H9 (cell line): Measurements from ENCODE around the gene GPR143. TPM values are rescaled to one million over a fixed set of nuclear protein-coding genes. Genes with fewer than 3 reads are reported as not detected.

Source experiments
- DNase-seq: peaks from one replicate; pipeline ENCODE4 v3.0.0-alpha.2; 2017
- H2AFZ ChIP-seq: one replicate; pipeline ENCODE4 v1.6.1; 2013; ENCODE audit warnings: mild to moderate bottlenecking, low read length, control low read depth, moderate library complexity
- H2AK5ac ChIP-seq: 2 replicates; pipeline ENCODE4 v1.6.1; 2013; ENCODE audit warnings: low read length, control low read depth, mixed read lengths; ENCODE audit not compliant: insufficient read length
- H2BK120ac ChIP-seq: one replicate; pipeline ENCODE4 v1.6.1; 2013; ENCODE audit warnings: low read depth, mild to moderate bottlenecking, low read length, control low read depth, inconsistent platforms; ENCODE audit not compliant: poor library complexity, severe bottlenecking
- H2BK12ac ChIP-seq: 2 replicates; pipeline ENCODE4 v1.6.1; 2013; ENCODE audit warnings: low read length, control low read depth, mixed read lengths, low read depth; ENCODE audit not compliant: insufficient read length
- H2BK15ac ChIP-seq: 2 replicates; pipeline ENCODE4 v1.6.1; 2013; ENCODE audit warnings: low read depth, low read length, control low read depth
- H2BK20ac ChIP-seq: one replicate; pipeline ENCODE4 v1.6.1; 2013; ENCODE audit warnings: low read depth, mild to moderate bottlenecking, low read length, control low read depth, inconsistent platforms; ENCODE audit not compliant: poor library complexity, severe bottlenecking
- H2BK5ac ChIP-seq: 2 replicates; pipeline ENCODE4 v1.6.1; 2013; ENCODE audit warnings: low read length, control low read depth, mixed read lengths; ENCODE audit not compliant: insufficient read length
- H3K14ac ChIP-seq: 2 replicates; pipeline ENCODE4 v1.6.1; 2013; ENCODE audit warnings: low read length, control low read depth; ENCODE audit not compliant: insufficient read depth
- H3K18ac ChIP-seq: 2 replicates; pipeline ENCODE4 v1.6.1; 2013; ENCODE audit warnings: low read depth, mild to moderate bottlenecking, mixed read lengths, low read length, control low read depth; ENCODE audit not compliant: insufficient read length
- H3K23ac ChIP-seq: 2 replicates; pipeline ENCODE4 v1.6.1; 2013; ENCODE audit warnings: low read length, control low read depth, mixed read lengths, low read depth; ENCODE audit not compliant: insufficient read length
- H3K23me2 ChIP-seq: 2 replicates; pipeline ENCODE4 v1.6.1; 2013; ENCODE audit warnings: low read depth, mild to moderate bottlenecking, mixed read lengths, low read length, control low read depth; ENCODE audit not compliant: insufficient read length, poor library complexity, severe bottlenecking
- H3K27ac ChIP-seq: 2 replicates; pipeline ENCODE4 v1.5.1; 2013; ENCODE audit warnings: low read length, control low read depth, mixed read lengths, low read depth; ENCODE audit not compliant: insufficient read length
- H3K27me3 ChIP-seq: 2 replicates; pipeline ENCODE4 v1.6.1; 2013; ENCODE audit warnings: low read length, control low read depth, inconsistent platforms; ENCODE audit not compliant: insufficient read depth
- H3K4ac ChIP-seq: 2 replicates; pipeline ENCODE4 v1.6.1; 2013; ENCODE audit warnings: low read depth, mild to moderate bottlenecking, control low read depth, inconsistent platforms, low read length, moderate library complexity
- H3K4me1 ChIP-seq: 2 replicates; pipeline ENCODE4 v1.6.1; 2013; ENCODE audit warnings: low read length, control low read depth, inconsistent platforms; ENCODE audit not compliant: insufficient read depth
- H3K4me2 ChIP-seq: 2 replicates; pipeline ENCODE4 v1.6.1; 2013; ENCODE audit warnings: low read length, control low read depth, mixed read lengths; ENCODE audit not compliant: insufficient read length, insufficient read depth
- H3K56ac ChIP-seq: 2 replicates; pipeline ENCODE4 v1.6.1; 2013; ENCODE audit warnings: low read depth, mild to moderate bottlenecking, mixed read lengths, low read length, control low read depth; ENCODE audit not compliant: insufficient read length
- H3K79me1 ChIP-seq: 2 replicates; pipeline ENCODE4 v1.6.1; 2013; ENCODE audit warnings: low read depth, mild to moderate bottlenecking, moderate library complexity, low read length, control low read depth, inconsistent platforms; ENCODE audit not compliant: insufficient read depth, poor library complexity, severe bottlenecking
- H3K79me2 ChIP-seq: 2 replicates; pipeline ENCODE4 v1.6.1; 2013; ENCODE audit warnings: low read length, control low read depth, inconsistent platforms; ENCODE audit not compliant: insufficient read depth
- H3K9ac ChIP-seq: 2 replicates; pipeline ENCODE4 v1.6.1; 2013; ENCODE audit warnings: low read length, control low read depth, mixed read lengths; ENCODE audit not compliant: insufficient read length; ENCODE audit errors: extremely low read depth
- H3K9me3 ChIP-seq: one replicate; pipeline ENCODE4 v1.6.1; 2013; ENCODE audit warnings: low read depth, low read length, inconsistent platforms; ENCODE audit not compliant: control insufficient read depth
- H3T11ph ChIP-seq: one replicate; pipeline ENCODE4 v1.6.1; 2013; ENCODE audit warnings: mild to moderate bottlenecking, low read length, control low read depth, inconsistent platforms
- H4K20me1 ChIP-seq: one replicate; pipeline ENCODE4 v1.6.1; 2013; ENCODE audit not compliant: control insufficient read depth, insufficient read length, insufficient read depth
- H4K5ac ChIP-seq: 2 replicates; pipeline ENCODE4 v1.6.1; 2013; ENCODE audit warnings: low read depth, mild to moderate bottlenecking, mixed read lengths, low read length, control low read depth; ENCODE audit not compliant: insufficient read length
- H4K8ac ChIP-seq: replicated peaks from 2 replicates; pipeline ENCODE4 v1.6.1; 2013; ENCODE audit warnings: low read length, control low read depth, mixed read lengths, low read depth; ENCODE audit not compliant: insufficient read length
- H4K91ac ChIP-seq: 2 replicates; pipeline ENCODE4 v1.6.1; 2013; ENCODE audit warnings: low read depth, mild to moderate bottlenecking, moderate library complexity, mixed read lengths, low read length, control low read depth; ENCODE audit not compliant: insufficient read length
- H3K27ac Mint-ChIP-seq, 3 experiments: 2 replicates in 2 of 3; 3 replicates in 1 of 3; pipeline ENCODE4 v1.8.0; 2020 to 2021; ENCODE audit warnings: mixed read lengths in 3 of 3, mild to moderate bottlenecking in 1 of 3, moderate library complexity in 1 of 3
- H3K27me3 Mint-ChIP-seq: 2 replicates; pipeline ENCODE4 v1.8.0; 2021; ENCODE audit warnings: low read depth, mild to moderate bottlenecking, moderate library complexity, mixed read lengths
- H3K36me3 Mint-ChIP-seq, 3 experiments: 2 replicates in 2 of 3; 3 replicates in 1 of 3; pipeline ENCODE4 v1.8.0; 2020 to 2021; ENCODE audit warnings: low read depth in 3 of 3, mixed read lengths in 3 of 3; ENCODE audit not compliant: insufficient read depth in 1 of 3
- H3K4me1 Mint-ChIP-seq, 2 experiments: 2 replicates each; pipeline ENCODE4 v1.8.0; 2020; ENCODE audit warnings: mixed read lengths in 2 of 2
- H3K4me3 Mint-ChIP-seq, 2 experiments: 2 replicates in 1 of 2; 3 replicates in 1 of 2; pipeline ENCODE4 v1.8.0; 2020 to 2021; ENCODE audit warnings: mild to moderate bottlenecking in 2 of 2, mixed read lengths in 2 of 2, moderate library complexity in 1 of 2
- H3K9me3 Mint-ChIP-seq, 2 experiments: 2 replicates in 1 of 2; 3 replicates in 1 of 2; pipeline ENCODE4 v1.8.0; 2020; ENCODE audit warnings: mild to moderate bottlenecking in 2 of 2, mixed read lengths in 2 of 2, moderate library complexity in 1 of 2
- WGBS: extraction: QIAGEN DNeasy Blood & Tissue Kit; methylation state at CpG from one replicate; pipeline ENCODE4 v1.1.7; 2013; ENCODE audit warnings: missing lambda C conversion rate, low lambda C conversion rate, mixed read lengths; ENCODE audit not compliant: insufficient read length; ENCODE audit errors: extremely low coverage; 5-methylcytosine and 5-hydroxymethylcytosine counted together
- total RNA-seq: library from RNA; stranded (reverse); gene quantifications from 2 replicates; pipeline ENCODE4 v1.2.1, GENCODE V29; 2021
- TF ChIP-seq, protein P1 (sequence below): fragments of 200-600 bp; sonication (generic); conservative IDR thresholded peaks from 3 replicates; pipeline ENCODE4 v1.8.0; 2021; ENCODE audit warnings: antibody characterized with exemption, mild to moderate bottlenecking

The GPR143 gene
- total RNA-seq, 1 experiment from 2014 or later: 7.1 TPM

DNA sequence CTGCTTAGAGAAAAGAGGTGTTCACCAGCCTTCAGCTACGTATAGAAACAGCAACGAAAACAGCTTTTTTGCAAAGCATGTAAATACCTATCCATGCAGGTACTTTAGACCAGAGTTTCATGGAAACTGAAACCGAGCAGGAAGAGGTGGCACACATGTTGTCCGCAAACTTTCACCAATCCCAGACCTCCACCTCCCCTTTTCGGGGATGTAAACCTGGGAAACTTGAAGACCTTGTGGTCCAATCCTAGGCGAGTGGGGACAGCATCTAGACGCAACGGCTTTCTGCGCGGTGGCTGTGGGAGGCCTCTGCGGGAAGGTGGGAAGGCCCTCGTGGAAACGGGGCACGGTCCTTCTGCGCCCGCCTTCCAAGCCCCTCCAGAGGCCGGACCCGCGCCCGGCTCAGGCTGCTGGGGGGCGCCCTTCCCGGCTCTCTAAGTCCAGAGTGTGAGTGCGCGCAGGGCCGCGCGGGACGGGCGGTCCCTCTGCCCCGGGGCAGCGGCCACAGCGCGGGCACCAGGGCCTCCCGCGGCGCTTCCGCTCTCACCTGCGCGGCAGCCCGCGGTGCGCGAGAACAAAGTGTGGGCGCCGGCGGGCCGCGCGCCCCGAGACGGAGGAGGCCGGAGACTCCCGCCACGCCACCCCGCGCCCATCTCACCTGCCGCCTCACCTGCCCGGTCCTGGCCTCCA lies 19.8 kb upstream of the GPR143 start:
- Histone ChIP-seq H2BK15ac (no peak overlapping the region), H3K79me1 (peaks cover 3% of the 10 kb centered on the region), H3K27ac (no peak overlapping the region), H4K20me1 (peaks cover 3% of the 10 kb centered on the region), H3K18ac (no peak overlapping the region), H3K4me2 (peak overlapping the region; percentile 65), H2BK120ac (no peak overlapping the region), H3K4me1 (peaks cover 26% of the 10 kb centered on the region), H2AFZ (no peak overlapping the region), H4K5ac (no peak overlapping the region), H3K14ac (no peak overlapping the region), H3K9me3 (no peaks in the 10 kb centered on the region), H3K4ac (no peak overlapping the region), H3K9ac (peak overlapping the region; percentile 42), H3K23me2 (peaks cover 27% of the 10 kb centered on the region), H4K91ac (no peak overlapping the region), H4K8ac (no peak overlapping the region), H3K56ac (no peak overlapping the region), H2BK5ac (no peak overlapping the region), H2AK5ac (no peak overlapping the region), H3K27me3 (no peaks in the 10 kb centered on the region; the same call in 1 of the 2 replicates), H3T11ph (no peak overlapping the region), H2BK12ac (no peak overlapping the region), H2BK20ac (no peak overlapping the region), H3K23ac (no peak overlapping the region), H3K79me2 (peaks cover 13% of the 10 kb centered on the region; the same call in 1 of the 2 replicates)
- DNase-seq: no peak
- peaks cover 24 to 59% of the 10 kb centered on the region in 2 experiments for H3K9me3 Mint-ChIP-seq
- TF ChIP-seq, protein P1, sequence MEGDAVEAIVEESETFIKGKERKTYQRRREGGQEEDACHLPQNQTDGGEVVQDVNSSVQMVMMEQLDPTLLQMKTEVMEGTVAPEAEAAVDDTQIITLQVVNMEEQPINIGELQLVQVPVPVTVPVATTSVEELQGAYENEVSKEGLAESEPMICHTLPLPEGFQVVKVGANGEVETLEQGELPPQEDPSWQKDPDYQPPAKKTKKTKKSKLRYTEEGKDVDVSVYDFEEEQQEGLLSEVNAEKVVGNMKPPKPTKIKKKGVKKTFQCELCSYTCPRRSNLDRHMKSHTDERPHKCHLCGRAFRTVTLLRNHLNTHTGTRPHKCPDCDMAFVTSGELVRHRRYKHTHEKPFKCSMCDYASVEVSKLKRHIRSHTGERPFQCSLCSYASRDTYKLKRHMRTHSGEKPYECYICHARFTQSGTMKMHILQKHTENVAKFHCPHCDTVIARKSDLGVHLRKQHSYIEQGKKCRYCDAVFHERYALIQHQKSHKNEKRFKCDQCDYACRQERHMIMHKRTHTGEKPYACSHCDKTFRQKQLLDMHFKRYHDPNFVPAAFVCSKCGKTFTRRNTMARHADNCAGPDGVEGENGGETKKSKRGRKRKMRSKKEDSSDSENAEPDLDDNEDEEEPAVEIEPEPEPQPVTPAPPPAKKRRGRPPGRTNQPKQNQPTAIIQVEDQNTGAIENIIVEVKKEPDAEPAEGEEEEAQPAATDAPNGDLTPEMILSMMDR: peak; percentile 18; the same call in 2 of the 3 replicates
- peak overlapping the region in 1 of 3 experiments; percentile 86; a peak in 1 of 7 replicates for H3K27ac Mint-ChIP-seq
- peaks cover 11 to 23% (median 17%) of the 10 kb centered on the region in 3 experiments; a peak in 5 of 7 replicates for H3K36me3 Mint-ChIP-seq
- H3K4me3 Mint-ChIP-seq: peak overlapping the region; percentile 60 to 83
- WGBS: no CpG with 5 or more reads among the region's 58 CpGs
- H3K27me3 Mint-ChIP-seq: peaks cover 6% of the 10 kb centered on the region
- peaks cover 29 to 35% of the 10 kb centered on the region in 2 experiments for H3K4me1 Mint-ChIP-seq
